GM19468 (cell line): ENCODE data around the gene RCOR2.

Source experiments
- ATAC-seq: cut with Tn5 transposase; IDR thresholded peaks from one replicate; pipeline ENCODE4 v1.9.1; 2021; ENCODE audit warnings: mild to moderate bottlenecking, moderate library complexity, moderate number of reproducible peaks; ENCODE audit not compliant: unreplicated experiment; ENCODE audit errors: extremely low read depth

Gene RCOR2

GRCh38 chr11:63908631-63909401 is 8.1 kb downstream of the RCOR2 start:
- ATAC-seq = no peak

DNA sequence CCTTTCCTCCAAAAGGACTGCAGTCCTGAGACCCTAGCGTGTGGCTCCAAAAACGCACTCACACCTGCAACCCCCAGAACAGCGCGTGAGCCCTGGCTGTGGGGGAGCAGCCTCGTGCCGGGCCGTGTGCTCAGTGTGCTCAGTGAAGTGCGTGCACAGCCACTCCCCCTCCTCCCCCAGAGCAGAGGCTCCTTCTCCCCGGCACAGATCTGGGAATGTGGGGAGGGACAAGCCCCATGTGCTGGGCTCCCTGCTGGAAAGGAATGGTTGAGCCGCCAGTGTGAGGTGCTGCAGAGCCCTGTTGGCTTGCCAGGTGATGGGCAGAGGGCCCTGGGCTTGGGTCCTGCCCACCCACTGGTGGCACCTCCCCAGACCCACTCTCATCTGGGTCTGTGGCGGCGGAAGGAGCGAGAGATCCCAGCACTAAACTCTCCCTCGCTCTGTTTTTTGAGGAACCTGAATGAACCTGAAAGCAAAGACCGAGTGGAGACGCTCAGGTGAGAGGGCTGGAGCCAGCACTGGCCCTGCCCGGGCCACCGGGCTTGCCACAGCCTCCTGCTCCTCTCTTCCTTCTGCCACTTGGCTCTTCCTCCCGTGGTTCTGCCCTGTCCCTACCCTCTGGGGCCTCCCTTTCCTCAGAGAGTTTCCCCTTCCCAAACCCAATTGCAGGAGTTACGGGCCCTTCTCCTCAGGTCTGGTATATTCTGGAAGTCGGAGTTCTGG is 9.0 kb downstream of the RCOR2 start:
- ATAC-seq = no peak

DNA sequence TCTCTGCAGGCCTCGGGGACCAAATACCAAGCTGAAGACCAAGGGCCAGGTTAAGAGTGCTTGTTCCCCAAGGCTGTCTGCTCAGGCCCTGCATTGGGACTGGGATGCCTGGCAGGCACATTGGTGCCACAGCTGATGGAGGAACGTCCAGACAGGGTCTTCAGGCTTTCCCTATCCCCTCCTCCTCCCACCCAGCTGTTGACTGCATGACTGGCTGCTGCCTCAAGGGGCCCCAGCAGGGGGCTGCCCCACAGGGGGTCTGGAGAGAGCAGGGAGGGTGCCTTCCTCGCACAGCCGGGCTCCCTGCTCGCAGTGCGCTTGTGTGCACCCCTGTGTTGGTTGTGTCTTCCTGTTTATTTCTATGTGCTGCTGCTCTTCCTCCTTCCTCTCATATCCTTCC is 9.9 kb downstream of the RCOR2 start:
- ATAC-seq = no peak

GRCh38 chr11:63906585-63906984 is 10.4 kb downstream of the RCOR2 start:
- ATAC-seq = no peak

GRCh38 chr11:63906087-63906486 is 10.9 kb downstream of the RCOR2 start:
- ATAC-seq = no peak

DNA sequence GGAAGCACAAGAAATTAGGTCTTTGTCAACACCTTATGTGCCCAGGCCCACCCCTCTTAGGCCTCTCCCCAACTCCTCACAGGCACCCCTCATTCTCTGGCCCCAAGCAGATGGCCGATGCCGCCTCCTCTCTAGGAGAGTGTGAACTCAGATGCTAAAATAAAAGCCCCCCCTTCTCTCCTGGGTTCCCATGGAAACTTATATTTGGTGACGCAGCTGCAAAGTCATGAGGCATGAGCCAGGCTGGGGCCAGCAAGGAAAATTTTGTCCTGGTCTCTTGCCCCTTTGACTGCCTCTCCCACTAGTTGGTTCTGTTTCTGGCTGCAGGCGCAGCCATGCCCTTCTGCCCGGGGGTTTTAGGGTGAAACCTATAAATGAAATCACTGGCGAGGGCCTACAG is 11.8 kb downstream of the RCOR2 start:
- ATAC-seq = no peak

GRCh38 chr11:63904743-63905142 is 12.2 kb downstream of the RCOR2 start:
- ATAC-seq = no peak

DNA sequence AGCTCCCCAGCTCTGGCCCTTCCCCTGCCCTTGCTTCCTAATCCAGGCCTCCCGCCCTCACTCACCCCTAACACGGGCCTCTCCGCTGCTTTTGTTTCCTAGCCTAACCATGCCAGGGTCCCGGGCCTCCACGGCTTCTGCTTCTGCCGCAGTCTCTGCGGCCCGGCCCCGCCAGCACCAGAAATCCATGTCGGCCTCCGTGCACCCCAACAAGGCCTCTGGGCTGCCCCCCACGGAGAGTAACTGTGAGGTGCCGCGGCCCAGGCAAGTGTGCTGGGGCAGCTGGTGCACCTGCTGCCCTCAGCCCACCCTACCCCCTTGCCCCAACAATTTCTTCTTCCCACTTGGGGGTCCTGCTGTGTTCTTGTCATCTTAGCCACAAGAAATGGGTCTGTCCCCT is 13.1 kb downstream of the RCOR2 start:
- ATAC-seq = no peak

- no peak for ATAC-seq
Observed at GRCh38 chr11:63901660-63902059, 15.3 kb downstream of the RCOR2 start.

- no peak for ATAC-seq
Observed at GRCh38 chr11:63897459-63898146, 19.4 kb downstream of the RCOR2 start.

GRCh38 chr11:63896071-63896470 is 20.9 kb downstream of the RCOR2 start:
- no peak for ATAC-seq

DNA sequence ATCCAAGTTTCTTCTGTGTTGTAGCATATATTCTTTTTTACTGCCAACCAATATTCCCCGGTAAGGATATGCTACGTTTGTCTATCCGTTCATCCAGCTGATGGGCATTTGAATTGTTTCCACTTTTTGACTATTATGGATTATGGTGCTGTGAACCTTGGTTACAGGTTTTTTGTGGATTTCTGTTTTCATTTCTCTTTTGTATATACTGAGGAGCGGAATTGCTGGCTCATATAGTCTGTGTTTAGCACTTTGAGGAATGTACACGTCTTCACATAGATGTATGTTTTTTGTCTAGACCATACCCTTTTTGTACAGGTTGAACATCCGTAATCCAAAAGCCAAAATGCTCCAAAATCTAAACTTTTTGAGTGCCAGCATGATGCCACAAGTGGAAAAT is 23.6 kb downstream of the RCOR2 start:
- no peak for ATAC-seq

- ATAC-seq = no peak
Observed at GRCh38 chr11:63892228-63892627, 24.7 kb downstream of the RCOR2 start.

DNA sequence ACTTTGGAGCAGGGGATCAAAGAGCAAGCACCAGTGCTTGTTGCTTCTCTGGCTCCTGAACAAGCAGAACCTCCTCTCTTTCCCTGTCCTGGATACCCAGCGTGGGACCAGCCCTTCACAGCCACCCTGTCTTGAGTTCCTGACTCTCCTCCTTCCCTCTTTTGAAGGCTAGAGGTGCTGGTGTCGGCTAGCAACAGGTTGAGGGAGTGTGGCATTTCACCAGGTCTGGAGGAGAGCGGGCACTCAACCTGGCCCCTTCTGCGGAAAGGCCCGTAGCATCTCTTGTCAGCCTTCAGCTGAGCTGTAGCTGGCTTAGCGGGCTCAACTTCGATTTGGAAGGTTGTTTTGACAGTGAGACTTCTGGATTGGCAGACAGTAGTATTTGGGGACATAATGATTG is 26.6 kb downstream of the RCOR2 start:
- ATAC-seq = no peak

DNA sequence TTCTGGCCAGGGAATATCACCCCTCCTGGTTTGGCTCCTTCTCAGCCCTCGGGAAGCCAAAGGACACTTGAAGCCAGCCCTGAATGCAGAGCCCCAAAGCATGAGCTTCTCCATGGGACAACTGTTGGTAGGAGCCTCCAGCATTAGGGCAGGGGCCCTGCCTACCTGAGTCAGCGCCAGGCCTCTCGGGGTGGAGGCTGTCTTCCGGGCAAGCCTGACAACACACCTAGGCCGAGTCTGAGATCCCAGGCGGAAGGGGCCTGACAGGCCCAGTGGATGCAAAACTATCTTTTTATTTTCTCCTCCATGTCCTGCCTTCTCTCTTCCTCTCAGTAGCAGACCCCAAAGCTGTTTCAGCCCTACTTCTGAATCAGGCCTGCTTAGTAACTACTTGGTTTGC is 27.6 kb downstream of the RCOR2 start:
- no peak for ATAC-seq

- peak; percentile 33 for ATAC-seq
Observed at GRCh38 chr11:63888170-63889086, 28.5 kb downstream of the RCOR2 start.

GRCh38 chr11:63887386-63887999 is 29.5 kb downstream of the RCOR2 start:
- ATAC-seq = no peak

GRCh38 chr11:63884196-63884932 is 32.6 kb downstream of the RCOR2 start:
- ATAC-seq = no peak

GRCh38 chr11:63883791-63884190 is 33.2 kb downstream of the RCOR2 start:
- no peak for ATAC-seq
